Spleen (tissue), 11 donors: ENCODE data around the gene CFAP54. TPM values are rescaled to one million over a fixed set of nuclear protein-coding genes. Genes with fewer than 3 reads are reported as not detected.

Source experiments
- DNase-seq: peaks from one replicate; pipeline ENCODE4 v3.0.0-alpha.2; 2020
- H3K27ac ChIP-seq, 8 donors: fragments of 200-600 bp; sonication (generic) in 7 of 8; 1 replicate in 4 of 8; 2 replicates in 4 of 8; pipeline versions ENCODE4 v1.5.0 to v1.8.0; 2016 to 2021; ENCODE audit warnings: inconsistent platforms in 4 of 8, mild to moderate bottlenecking in 4 of 8, moderate library complexity in 1 of 8
- H3K27me3 ChIP-seq, 7 donors: fragments of 200-600 bp; sonication (generic) in 6 of 7; replicated peaks in 1 of 7; 1 replicate in 4 of 7; 2 replicates in 3 of 7; pipeline versions ENCODE4 v1.5.0 to v1.8.0; 2016 to 2021; ENCODE audit warnings: inconsistent platforms in 3 of 7, mild to moderate bottlenecking in 1 of 7
- H3K36me3 ChIP-seq, 6 donors: fragments of 200-600 bp; sonication (generic) in 5 of 6; 1 replicate in 4 of 6; 2 replicates in 2 of 6; pipeline versions ENCODE4 v1.5.0 to v1.8.0; 2016 to 2021; ENCODE audit warnings: inconsistent platforms in 2 of 6
- H3K4me1 ChIP-seq, 6 donors: fragments of 200-600 bp; sonication (generic) in 5 of 6; 1 replicate in 3 of 6; 2 replicates in 3 of 6; pipeline versions ENCODE4 v1.5.0 to v1.8.0; 2016 to 2021; ENCODE audit warnings: inconsistent platforms in 3 of 6
- H3K4me3 ChIP-seq, 8 donors: fragments of 200-600 bp; sonication (generic) in 7 of 8; 1 replicate in 4 of 8; 2 replicates in 4 of 8; pipeline versions ENCODE4 v1.5.0 to v1.8.0; 2016 to 2021; ENCODE audit warnings: inconsistent platforms in 4 of 8, mild to moderate bottlenecking in 4 of 8, moderate library complexity in 2 of 8
- H3K9me3 ChIP-seq, 8 donors: fragments of 200-600 bp; sonication (generic) in 7 of 8; 1 replicate in 4 of 8; 2 replicates in 4 of 8; pipeline versions ENCODE4 v1.5.0 to v1.8.0; 2016 to 2021; ENCODE audit warnings: inconsistent platforms in 4 of 8
- CTCF ChIP-seq, 11 experiments: fragments of 200-600 bp in 7 of 11; fragments of 450-650 bp in 4 of 11; sonication (generic) in 4 of 11; IDR thresholded peaks in 8 of 11; conservative IDR thresholded peaks in 3 of 11; 1 replicate in 7 of 11; 2 replicates in 4 of 11; pipeline versions ENCODE4 v1.4.0 to v1.8.0; 2016 to 2021; ENCODE audit warnings: antibody characterized with exemption in 11 of 11, inconsistent platforms in 4 of 11, mild to moderate bottlenecking in 1 of 11
- POLR2A ChIP-seq, 3 donors: fragments of 450-650 bp; IDR thresholded peaks; one replicate each; pipeline ENCODE4 v1.5.1; 2017; ENCODE audit warnings: antibody characterized with exemption in 3 of 3, mild to moderate bottlenecking in 1 of 3
- POLR2AphosphoS5 ChIP-seq, 3 donors: sonication (generic); formaldehyde crosslinking; IDR thresholded peaks; one replicate each; pipeline ENCODE4 v1.5.1; 2017; ENCODE audit warnings: antibody characterized with exemption in 3 of 3
- WGBS, 5 donors: extraction: QIAGEN DNeasy Blood & Tissue Kit in 3 of 5; methylation state at CpG; one replicate each; pipeline versions ENCODE4 v1.1.5 to v1.1.7; 2013 to 2018; 5-methylcytosine and 5-hydroxymethylcytosine counted together
- intact Hi-C: fragments of 100-400 bp; cut with DNase I; formaldehyde crosslinking; loops from one replicate; pipeline ENCODE4 v1.15.0; 2023; ENCODE audit warnings: low total_unique reads
- polyA plus RNA-seq, 3 donors: library from polyadenylated mRNA; stranded (reverse); fragments of 200-250 nt; gene quantifications; one replicate each; pipeline ENCODE4 v1.2.1, GENCODE V29; 2013
- total RNA-seq, 7 donors: library from RNA; depleted of rRNA in 3 of 7; stranded (reverse); fragments of >200 nt in 3 of 7; fragmentation: NEBNext Ultra II Directional in 4 of 7; extraction: Animal tissue kit (Norgen Biotek cat#: 25700) in 4 of 7; gene quantifications; one replicate each; pipeline versions ENCODE4 v1.1.0 to v1.2.1, GENCODE V29; 2016 to 2021
- donor health status: healthy with polysubstance abuse.
- donor health status: DM: no; HTN: no; CAD: no; lungs with moderate emphysema.
- donor health status: DM: no; HTN: no; CAD: no.
- donor health status: Bipolar disorder and iron deficiency.
- donor health status: healthy.
- donor health status: DM: no; HTN: no; CAD: no.
- donor health status: DM: yes; HTN: yes; CAD: no.

Gene CFAP54
- total and polyA plus RNA-seq, 10 donors = 0.09 to 3.6 (median 2.1) TPM

DNA sequence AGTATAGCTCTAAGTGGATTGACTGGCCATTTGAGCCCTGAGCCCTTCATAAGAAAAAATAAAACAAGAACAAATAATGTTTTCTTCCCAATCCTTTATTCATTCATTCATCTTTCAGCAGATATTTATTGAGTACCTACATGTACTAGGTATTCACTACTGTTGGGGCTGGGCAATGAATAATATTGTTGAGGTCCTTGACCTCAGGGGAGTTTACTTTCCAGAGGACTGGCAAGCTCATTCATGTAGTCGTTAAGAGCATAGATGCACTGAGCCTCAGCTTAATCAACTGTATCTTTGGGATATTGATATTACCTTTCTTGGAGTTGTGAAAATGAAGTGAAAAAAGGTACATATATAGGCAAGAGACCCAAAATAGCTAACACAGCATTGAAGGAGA is 7.6 kb downstream of the CFAP54 start:
- H3K9me3 ChIP-seq = no peaks in the 10 kb centered on the region
- H3K27ac ChIP-seq = peak overlapping the region in 4 of 8 donors; percentile 15 to 90 (median 52)
- H3K36me3 ChIP-seq = no peaks in the 10 kb centered on the region
- H3K4me1 ChIP-seq = peaks cover 12 to 41% (median 33%) of the 10 kb centered on the region in 6 donors
- intact Hi-C loops = no loop called here
- TF ChIP-seq POLR2AphosphoS5 (IDR thresholded peaks at IDR 0.05) (no peak), CTCF (IDR thresholded peaks at IDR 0.05 in 8 of 11, conservative IDR thresholded peaks at IDR 0.05 in 3 of 11) (no peak), POLR2A (IDR thresholded peaks at IDR 0.05) (no peak)
- no peaks in the 10 kb centered on the region for H3K27me3 ChIP-seq
- 69 to 85% (median 81%) methylated on average over 1 of the region's 1 CpG for WGBS, 5 donors
- DNase-seq = no peak
- H3K4me3 ChIP-seq = no peak overlapping the region

DNA sequence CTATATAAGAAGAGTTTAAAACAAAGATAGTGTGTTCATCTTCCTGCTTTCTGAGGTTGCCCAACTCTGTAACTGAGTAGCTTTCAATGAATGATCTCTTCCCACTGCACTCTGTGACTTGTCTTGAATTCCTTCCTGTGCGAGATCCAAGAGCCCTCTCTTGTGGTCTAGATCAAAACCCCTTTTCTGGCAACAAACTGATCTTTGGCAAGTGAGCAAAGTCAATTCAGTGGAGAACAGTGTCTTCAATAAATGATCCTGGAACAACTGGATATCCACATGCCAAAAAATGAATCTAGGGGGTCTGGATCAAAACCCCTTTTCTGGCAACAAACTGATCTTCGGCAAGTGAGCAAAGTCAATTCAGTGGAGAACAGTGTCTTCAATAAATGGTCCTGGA is 8.5 kb downstream of the CFAP54 start:
- DNase-seq = no peak
- peak overlapping the region in 3 of 8 donors; percentile 15 to 90 (median 60) for H3K27ac ChIP-seq
- TF ChIP-seq CTCF (IDR thresholded peaks at IDR 0.05 in 8 of 11, conservative IDR thresholded peaks at IDR 0.05 in 3 of 11) (no peak), POLR2A (IDR thresholded peaks at IDR 0.05) (no peak), POLR2AphosphoS5 (IDR thresholded peaks at IDR 0.05) (no peak)
- no peaks in the 10 kb centered on the region for H3K27me3 ChIP-seq
- no peak overlapping the region for H3K4me3 ChIP-seq
- no peaks in the 10 kb centered on the region for H3K9me3 ChIP-seq
- H3K36me3 ChIP-seq = no peaks in the 10 kb centered on the region
- WGBS, 5 donors = 71 to 86% (median 79%) methylated on average over 2 of the region's 2 CpGs
- peaks cover 18 to 50% (median 42%) of the 10 kb centered on the region in 6 donors for H3K4me1 ChIP-seq
- intact Hi-C loops = no loop called here

GRCh38 chr12:96500693-96501092 is 11.3 kb downstream of the CFAP54 start:
- H3K27me3 ChIP-seq = no peaks in the 10 kb centered on the region
- peak overlapping the region; percentile 3 to 90 (median 82) for H3K27ac ChIP-seq
- TF ChIP-seq POLR2A (IDR thresholded peaks at IDR 0.05) = no peak
- peak in 6 of 11 experiments; percentile 13 to 37 (median 24) for TF ChIP-seq CTCF (IDR thresholded peaks at IDR 0.05 in 8 of 11, conservative IDR thresholded peaks at IDR 0.05 in 3 of 11)
- no peak for TF ChIP-seq POLR2AphosphoS5 (IDR thresholded peaks at IDR 0.05)
- H3K4me1 ChIP-seq = peaks cover 21 to 43% (median 37%) of the 10 kb centered on the region in 6 donors
- intact Hi-C loops = loop anchor here (10.0 kb wide), 1 partner anchor 86 kb away; no protein-coding TSS in a partner anchor
- no peaks in the 10 kb centered on the region for H3K36me3 ChIP-seq
- DNase-seq = no peak
- 21 to 29% (median 22%) methylated on average over 3 of the region's 3 CpGs for WGBS, 5 donors
- no peaks in the 10 kb centered on the region for H3K9me3 ChIP-seq
- peak overlapping the region in 1 of 8 donors; percentile 20 for H3K4me3 ChIP-seq

DNA sequence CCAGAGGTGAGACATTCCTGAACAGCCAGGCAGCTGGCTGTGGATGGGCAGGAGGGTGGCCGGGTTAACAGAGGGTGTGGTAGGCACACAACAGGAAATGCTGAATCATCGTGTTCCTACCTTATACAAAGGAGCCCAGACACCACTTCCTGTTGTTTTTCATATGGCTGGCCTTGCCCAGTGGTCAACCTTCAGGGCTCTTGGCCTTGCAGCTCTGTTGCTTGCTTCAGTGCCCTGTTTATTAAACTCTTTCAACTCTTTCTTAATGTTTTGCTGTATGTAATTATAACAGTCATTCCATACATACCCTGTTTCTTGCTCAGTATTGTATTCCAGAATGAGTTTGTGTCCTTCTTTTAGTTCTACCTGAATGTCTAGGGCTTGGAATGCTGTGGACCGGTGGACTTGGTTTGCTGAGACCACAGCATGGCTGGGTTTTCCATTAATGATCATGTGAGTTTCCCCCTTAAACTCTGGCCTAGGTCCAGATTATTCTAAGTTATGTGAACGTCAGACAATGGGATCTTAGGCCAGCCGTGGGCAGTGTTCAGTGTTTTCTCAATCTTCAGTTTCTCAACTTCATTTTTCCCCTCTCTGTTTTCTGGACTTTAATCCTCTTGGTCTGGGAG is 11.9 kb downstream of the CFAP54 start:
- peak overlapping the region; percentile 43 to 90 (median 82) for H3K27ac ChIP-seq
- 17 to 35% (median 24%) methylated on average over 5 of the region's 5 CpGs for WGBS, 5 donors
- intact Hi-C loops = loop anchor here (10.0 kb wide), 1 partner anchor 86 kb away; no protein-coding TSS in a partner anchor
- peaks cover 21 to 38% (median 31%) of the 10 kb centered on the region in 6 donors for H3K4me1 ChIP-seq
- H3K4me3 ChIP-seq = peak overlapping the region in 1 of 8 donors; percentile 20
- DNase-seq = peak; percentile 82
- H3K27me3 ChIP-seq = no peaks in the 10 kb centered on the region
- no peaks in the 10 kb centered on the region for H3K9me3 ChIP-seq
- H3K36me3 ChIP-seq = no peaks in the 10 kb centered on the region
- TF ChIP-seq CTCF (IDR thresholded peaks at IDR 0.05 in 8 of 11, conservative IDR thresholded peaks at IDR 0.05 in 3 of 11) = no peak
- peak in 2 of 3 donors; percentile 57 to 84 for TF ChIP-seq POLR2AphosphoS5 (IDR thresholded peaks at IDR 0.05)
